Esophagus squamous epithelium (tissue), 4 donors: ENCODE measurements around the gene SEBOX.

ENCODE experiments used
- POLR2A ChIP-seq, 4 donors: fragments of 450-650 bp; IDR thresholded peaks; one replicate each; pipeline ENCODE4 v1.6.1; 2017; ENCODE audit warnings: antibody characterized with exemption in 4 of 4, mild to moderate bottlenecking in 4 of 4, moderate library complexity in 3 of 4
- TF ChIP-seq, protein P1 (sequence below), 6 experiments: fragments of 450-650 bp in 4 of 6; fragments of 200-600 bp in 2 of 6; sonication (generic) in 2 of 6; IDR thresholded peaks; one replicate each; pipeline ENCODE4 v1.5.1; 2016 to 2019; ENCODE audit warnings: antibody characterized with exemption in 6 of 6, mild to moderate bottlenecking in 4 of 6, moderate library complexity in 4 of 6

- TF ChIP-seq POLR2A (IDR thresholded peaks at IDR 0.05), result no peak
- TF ChIP-seq, protein P1, sequence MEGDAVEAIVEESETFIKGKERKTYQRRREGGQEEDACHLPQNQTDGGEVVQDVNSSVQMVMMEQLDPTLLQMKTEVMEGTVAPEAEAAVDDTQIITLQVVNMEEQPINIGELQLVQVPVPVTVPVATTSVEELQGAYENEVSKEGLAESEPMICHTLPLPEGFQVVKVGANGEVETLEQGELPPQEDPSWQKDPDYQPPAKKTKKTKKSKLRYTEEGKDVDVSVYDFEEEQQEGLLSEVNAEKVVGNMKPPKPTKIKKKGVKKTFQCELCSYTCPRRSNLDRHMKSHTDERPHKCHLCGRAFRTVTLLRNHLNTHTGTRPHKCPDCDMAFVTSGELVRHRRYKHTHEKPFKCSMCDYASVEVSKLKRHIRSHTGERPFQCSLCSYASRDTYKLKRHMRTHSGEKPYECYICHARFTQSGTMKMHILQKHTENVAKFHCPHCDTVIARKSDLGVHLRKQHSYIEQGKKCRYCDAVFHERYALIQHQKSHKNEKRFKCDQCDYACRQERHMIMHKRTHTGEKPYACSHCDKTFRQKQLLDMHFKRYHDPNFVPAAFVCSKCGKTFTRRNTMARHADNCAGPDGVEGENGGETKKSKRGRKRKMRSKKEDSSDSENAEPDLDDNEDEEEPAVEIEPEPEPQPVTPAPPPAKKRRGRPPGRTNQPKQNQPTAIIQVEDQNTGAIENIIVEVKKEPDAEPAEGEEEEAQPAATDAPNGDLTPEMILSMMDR (IDR thresholded peaks at IDR 0.05), result no peak
These were observed 25.6 kb upstream of the SEBOX start for GRCh38 chr17:28390563-28390962.
